Measurements from ENCODE around the gene NUDCD3.

Gene NUDCD3

GRCh38 chr7:44384586-44385433 lies 105.6 kb downstream of the NUDCD3 start:
- DNase-seq (ENCODE audit: low read depth in 3 of 3, low spot score in 1 of 3): no peak

DNA sequence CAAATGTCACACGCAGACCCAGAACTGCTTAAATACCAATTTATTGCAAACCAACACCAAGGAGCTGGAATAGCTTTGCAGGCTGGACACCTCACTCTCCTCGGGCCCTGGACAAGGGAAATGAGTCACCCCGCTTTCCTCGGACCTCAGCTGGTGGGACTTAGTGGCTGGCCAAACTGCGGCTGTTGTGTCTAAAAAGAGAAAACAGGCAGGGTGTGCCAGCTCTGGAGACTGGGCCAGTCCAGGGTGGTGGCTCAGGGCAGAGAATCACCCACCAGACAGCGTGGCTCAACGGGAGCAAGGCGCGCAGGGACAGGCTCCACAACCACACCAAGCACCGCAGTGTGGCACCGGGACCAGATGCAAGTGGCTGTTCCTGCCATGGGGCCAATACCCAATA lies 106.9 kb downstream of the NUDCD3 start:
- DNase-seq (ENCODE audit: low read depth in 3 of 3, low spot score in 1 of 3): no peak

- DNase-seq (ENCODE audit: low read depth in 3 of 3, low spot score in 1 of 3): no peak
These were observed 107.8 kb downstream of the NUDCD3 start for GRCh38 chr7:44382459-44383265.

DNA sequence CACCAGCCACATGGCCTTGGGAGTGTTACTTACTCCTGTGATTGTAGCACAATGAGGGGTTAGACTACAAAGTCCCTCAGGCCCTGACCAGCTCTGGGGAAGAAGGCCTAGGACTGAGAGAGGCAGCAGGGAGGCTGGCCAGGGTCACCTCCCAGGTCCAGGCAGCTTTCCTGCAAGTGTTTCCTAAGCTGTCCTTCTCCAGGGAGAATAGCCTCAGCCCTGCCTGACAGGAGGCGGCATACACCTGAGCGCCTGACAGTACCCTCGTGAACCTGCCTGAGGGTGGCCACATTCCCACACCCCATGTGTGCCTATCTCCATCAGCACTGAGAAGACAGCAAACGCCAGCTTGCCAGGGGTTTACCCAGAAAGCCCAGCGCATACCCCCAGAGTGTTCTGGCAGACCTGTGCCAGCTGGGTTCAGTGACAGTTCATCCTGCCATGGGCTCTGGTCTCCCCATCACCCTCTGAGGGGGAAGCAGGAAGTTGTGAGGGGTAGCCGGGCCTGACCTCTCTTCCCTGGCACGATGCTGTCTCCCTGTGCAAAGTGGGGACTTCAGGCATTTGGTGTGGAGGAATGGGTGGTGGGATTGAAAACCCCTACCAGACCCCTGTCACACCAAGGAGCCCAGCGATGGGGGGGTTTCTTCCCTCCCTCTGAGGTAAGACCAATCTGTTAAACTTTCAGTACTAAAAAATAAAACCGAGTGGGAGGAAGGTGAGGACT lies 108.8 kb downstream of the NUDCD3 start:
- no peak for DNase-seq (ENCODE audit: low read depth in 3 of 3, low spot score in 1 of 3)

GRCh38 chr7:44380831-44381493 lies 109.5 kb downstream of the NUDCD3 start:
- no peak for DNase-seq (ENCODE audit: low read depth in 3 of 3, low spot score in 1 of 3)

DNA sequence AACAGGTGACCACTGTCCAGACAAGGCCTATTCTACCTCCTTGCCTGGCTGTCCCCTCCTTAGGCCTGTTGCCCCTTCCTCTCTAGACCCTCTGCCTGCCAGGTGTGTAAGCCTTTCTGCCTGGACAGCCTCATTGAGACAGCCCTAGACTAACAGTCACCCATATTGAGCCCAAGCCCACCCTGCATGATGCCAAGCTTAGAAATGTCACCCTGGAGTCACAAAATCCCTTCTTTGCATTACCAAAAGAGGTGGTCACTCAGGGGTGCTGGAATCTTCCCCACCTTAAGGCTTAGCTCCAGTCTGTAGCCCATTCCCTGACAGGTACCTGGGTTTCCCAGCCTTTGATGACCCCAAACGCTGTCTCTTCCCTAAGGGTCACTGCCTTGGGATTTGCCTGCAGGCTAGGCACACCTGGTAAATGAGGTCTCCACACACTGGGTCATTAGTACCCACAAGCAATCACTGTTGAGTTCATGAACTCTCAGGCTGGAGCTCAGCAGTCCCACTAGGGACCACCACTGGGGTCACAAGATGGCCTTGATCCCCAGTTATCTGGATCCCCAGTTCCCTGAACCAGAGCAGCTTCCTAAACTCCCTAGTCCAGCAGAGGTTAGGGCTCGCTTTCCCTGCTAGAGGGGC lies 110.1 kb downstream of the NUDCD3 start:
- no peak for DNase-seq (ENCODE audit: low read depth in 3 of 3, low spot score in 1 of 3)

- no peak for DNase-seq (ENCODE audit: low read depth in 3 of 3, low spot score in 1 of 3)
These were observed 110.9 kb downstream of the NUDCD3 start for GRCh38 chr7:44379366-44380188.

DNA sequence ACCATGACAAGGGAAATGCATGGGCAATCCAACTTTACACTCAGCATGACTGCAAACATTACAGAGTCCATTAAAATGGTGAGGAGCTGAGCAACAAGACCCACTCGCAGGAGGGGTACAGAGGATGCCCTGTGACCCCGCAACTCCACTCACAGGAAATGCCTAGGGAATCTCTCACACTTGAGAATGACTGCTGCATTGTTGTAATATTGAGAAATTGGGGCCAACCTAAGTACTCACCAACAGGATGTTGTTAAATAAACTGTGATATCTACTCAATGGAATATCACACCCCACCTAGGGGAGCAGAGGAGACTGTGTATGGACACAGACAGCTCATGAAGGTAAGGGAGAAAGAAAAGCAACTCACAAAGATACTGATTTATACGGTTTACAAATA lies 111.7 kb downstream of the NUDCD3 start:
- no peak for DNase-seq (ENCODE audit: low read depth in 3 of 3, low spot score in 1 of 3)

DNA sequence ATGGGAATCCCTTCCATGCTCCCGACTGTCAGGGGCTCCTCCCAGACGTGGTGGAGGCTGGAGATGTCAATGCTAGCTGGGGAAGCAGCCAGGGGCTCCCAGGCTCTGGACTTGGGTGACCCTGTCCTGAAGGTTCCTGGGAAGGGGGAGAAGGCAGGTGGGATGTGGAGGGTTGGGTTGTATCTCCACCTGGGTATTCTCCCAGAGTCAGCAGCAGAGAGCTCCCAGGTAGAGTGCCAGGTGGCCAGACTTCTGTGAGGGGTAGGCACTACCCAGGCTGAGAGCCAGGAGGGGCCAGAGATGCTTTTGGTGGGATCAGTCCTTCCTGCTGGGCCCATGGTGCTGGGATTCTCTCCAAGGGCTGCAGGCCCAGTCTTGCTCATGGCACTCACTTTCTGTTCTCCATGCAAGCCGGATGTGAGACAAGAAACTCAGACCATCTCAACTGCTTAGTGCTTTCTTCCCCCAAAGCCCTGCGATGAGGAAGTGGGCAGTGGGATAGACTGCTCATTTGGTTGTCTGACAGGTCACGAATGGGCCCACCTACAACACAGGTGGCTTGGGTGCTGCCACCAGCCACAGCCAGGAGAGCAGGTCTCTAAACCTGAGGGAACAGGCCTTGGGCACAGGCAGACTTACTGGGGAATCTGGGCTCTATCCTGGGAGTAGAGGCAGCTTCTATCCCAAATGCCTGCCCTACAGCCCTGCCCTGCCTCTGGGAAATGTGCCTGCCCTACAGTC lies 112.6 kb downstream of the NUDCD3 start:
- DNase-seq (ENCODE audit: low read depth in 3 of 3, low spot score in 1 of 3): no peak

DNA sequence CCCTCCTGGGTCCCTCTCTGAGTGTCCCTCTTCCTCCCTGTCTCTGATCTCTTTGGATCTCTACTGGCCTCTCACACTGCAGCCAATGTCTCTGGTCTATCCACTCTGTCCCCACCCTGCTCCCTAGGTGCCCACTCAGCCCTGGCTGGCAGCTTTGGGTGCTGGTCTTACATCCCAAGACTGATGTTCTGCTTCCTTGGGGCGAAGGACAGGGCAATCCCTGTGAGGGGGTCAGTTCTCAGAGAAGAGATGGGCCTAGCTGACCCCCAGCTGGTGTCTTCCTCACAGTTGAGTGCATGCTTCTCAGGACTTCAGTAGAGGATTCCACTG lies 113.4 kb downstream of the NUDCD3 start:
- DNase-seq (ENCODE audit: low read depth in 3 of 3, low spot score in 1 of 3): no peak

DNA sequence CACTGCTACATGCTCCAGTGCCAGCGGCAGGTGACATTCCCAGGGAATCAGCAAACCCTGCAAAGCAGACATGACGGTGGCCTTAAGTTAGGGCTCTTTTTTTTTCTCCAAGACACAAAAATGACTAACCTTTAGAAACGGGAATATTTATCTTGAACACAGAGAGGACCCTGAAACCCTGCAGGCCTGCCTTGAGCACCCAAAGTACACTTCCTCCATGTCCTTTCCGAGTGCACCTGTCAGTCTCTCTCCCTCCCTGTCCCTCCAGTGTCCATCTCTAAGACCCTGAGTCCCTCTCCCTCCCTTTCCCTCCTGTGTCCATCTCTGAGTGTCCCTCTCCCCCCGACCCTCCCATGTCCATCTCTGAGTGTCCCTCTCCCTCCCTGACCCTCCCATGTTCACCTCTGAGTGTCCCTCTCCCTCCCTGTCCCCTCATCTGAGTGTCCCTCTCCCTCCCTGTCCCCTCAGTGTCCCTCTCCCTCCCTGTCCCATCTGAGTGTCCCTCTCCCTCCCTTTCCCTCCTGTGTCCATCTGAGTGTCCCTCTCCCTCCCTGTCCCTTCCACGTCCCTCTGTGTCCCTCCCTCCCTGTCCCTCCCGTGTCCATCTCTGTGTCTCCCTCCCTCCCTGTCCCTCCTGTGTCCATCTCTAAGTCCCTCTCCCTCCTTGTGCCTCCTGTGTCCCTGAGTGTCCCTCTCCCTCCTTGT lies 113.9 kb downstream of the NUDCD3 start:
- no peak for DNase-seq (ENCODE audit: low read depth in 3 of 3, low spot score in 1 of 3)

DNA sequence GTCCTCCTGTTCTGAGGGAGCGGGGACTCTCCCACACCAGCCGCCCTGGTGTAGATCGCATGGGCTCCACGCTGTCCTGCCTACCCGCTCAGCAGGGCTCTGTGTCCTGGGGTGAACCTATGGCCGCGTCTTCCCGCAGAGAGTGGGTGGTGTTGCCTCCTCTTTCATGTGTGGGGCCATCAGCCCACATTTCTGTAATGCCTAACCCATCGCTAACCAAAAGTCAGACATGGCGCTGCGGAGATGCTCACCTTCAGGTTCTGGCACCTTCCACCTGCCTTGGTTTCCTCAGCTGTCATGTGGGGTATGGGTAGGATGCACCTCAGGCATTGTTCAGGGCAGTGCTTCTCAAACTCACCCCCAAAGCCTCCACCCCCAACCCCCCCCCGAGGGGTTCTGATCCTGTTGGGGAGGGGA lies 114.5 kb downstream of the NUDCD3 start:
- no peak for DNase-seq (ENCODE audit: low read depth in 3 of 3, low spot score in 1 of 3)

GRCh38 chr7:44375236-44375699 lies 115.2 kb downstream of the NUDCD3 start:
- no peak for DNase-seq (ENCODE audit: low read depth in 3 of 3, low spot score in 1 of 3)

DNA sequence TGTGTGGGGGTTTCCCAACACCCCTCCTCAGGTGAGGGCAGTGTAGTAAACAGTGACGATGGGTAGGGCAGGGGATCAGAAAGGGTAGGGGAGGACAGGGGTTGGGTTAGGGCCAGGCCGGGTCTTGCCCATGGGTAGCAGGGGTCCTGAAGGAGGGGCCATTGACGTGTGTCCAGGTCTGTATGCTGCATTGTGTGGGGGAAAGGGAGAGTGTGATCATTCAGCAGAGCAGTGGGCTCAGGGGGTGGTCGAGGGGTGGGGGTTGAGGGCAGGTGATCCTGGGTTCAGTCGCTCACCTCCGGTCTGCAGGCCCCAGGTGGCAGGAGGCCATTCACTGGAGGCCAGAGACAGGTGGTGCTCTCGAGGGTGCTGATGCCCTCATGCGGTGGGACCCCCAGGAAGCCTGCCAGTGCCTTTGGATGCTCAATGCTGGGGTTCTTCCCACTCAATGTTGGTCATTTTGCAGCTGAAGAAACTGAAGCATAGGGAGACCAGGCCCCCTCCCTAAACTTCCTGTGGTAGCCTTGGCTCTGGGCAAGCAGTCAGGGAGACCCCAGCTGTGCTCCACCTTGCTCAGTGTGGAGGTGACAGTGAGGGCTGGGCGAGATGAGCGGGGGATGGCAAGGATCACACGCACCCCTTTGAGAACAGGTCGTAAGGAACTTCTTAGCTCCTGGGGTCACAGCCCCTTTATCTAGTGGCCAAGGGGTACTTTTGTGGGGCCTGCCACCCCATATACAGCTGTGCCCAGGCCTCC lies 116.3 kb downstream of the NUDCD3 start:
- no peak for DNase-seq (ENCODE audit: low read depth in 3 of 3, low spot score in 1 of 3)

- DNase-seq (ENCODE audit: low read depth in 3 of 3, low spot score in 1 of 3): no peak
These were observed 117.1 kb downstream of the NUDCD3 start for GRCh38 chr7:44373418-44373740.

DNA sequence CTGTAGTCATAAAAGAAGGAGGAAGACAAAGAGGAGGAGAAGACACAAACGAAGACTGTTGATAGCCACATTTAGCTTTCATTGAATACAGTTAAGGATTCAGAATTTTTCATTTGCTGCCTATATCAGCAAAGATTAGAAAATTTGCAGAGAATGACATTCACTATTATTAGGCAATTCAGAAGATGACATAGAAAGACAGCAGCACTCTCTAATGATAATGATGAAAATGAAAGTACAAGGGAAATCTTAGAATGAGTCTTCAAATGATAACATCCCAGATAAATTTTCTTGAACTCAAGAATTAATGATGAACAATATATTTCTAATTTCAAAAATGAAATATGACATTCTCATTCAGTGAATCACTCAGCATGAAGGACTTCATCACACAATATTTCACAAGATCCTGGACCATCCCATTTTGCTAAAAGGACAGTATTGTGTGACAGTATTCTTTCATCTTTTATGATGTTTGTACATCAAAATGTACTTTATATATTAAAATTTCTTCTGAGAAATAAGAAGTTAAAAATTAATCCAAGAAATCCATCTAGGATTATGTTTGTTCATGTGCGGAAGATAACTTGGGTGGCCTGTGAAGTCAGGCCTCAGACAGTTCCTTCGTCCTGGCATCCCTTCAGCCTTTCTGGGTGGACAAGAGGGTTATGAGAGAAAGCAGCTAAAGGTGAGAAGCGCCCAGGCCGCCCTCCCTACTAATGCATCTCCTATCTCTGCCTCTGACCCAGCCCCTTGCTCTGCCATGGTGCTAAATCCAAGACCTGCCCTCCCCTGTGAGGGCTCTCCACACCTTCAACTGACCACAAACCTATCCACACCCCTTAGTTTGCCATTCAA lies 117.7 kb downstream of the NUDCD3 start:
- no peak for DNase-seq (ENCODE audit: low read depth in 3 of 3, low spot score in 1 of 3)

GRCh38 chr7:44368885-44369284 lies 121.6 kb downstream of the NUDCD3 start:
- no peak for DNase-seq (ENCODE audit: low read depth in 3 of 3, low spot score in 1 of 3)

Measured in stimulated activated CD4-positive, alpha-beta T cell treated with anti-CD3 and anti-CD28 coated beads, TNF-alpha, amount 100 ng/mL, for 1 hour (primary cell).